Activated B cell treated with CpG ODN at 0.5 μM for 24 hours (primary cell): ENCODE results near the gene GRIP2. TPM values are rescaled to one million over a fixed set of nuclear protein-coding genes. Genes with fewer than 3 reads are reported as not detected.

Experiments used
- ATAC-seq: fragments of 200-7000 bp; cut with Tn5 transposase; one replicate; pipeline ENCODE4 v1.10.0; 2021; ENCODE audit warnings: low read depth, mild to moderate bottlenecking, moderate library complexity
- CTCF ChIA-PET: fragments of 350-600 bp; sonication (Branson Sonifier 250); formaldehyde crosslinking; loops from one replicate; lab custom pipeline; 2021; ENCODE audit warnings: antibody characterized with exemption; lab: Charles Lee
- POLR2A ChIA-PET: fragments of 350-600 bp; sonication (Branson Sonifier 250); formaldehyde crosslinking; loops from one replicate; lab custom pipeline; 2021; ENCODE audit warnings: antibody characterized with exemption; lab: Charles Lee
- DNase-seq: peaks from one replicate; pipeline ENCODE4 v3.0.0; 2022
- H3K27ac Mint-ChIP-seq: one replicate; pipeline ENCODE4 v1.8.0; 2020; ENCODE audit warnings: mixed read lengths
- H3K27me3 Mint-ChIP-seq: one replicate; pipeline ENCODE4 v1.8.0; 2021; ENCODE audit warnings: mixed read lengths
- H3K36me3 Mint-ChIP-seq: one replicate; pipeline ENCODE4 v1.8.0; 2021; ENCODE audit warnings: low read depth, mixed read lengths
- H3K4me1 Mint-ChIP-seq: one replicate; pipeline ENCODE4 v1.8.0; 2021; ENCODE audit warnings: mixed read lengths
- H3K4me3 Mint-ChIP-seq: one replicate; pipeline ENCODE4 v1.8.0; 2020; ENCODE audit warnings: mild to moderate bottlenecking, mixed read lengths
- H3K9me3 Mint-ChIP-seq: one replicate; pipeline ENCODE4 v1.8.0; 2020; ENCODE audit warnings: mixed read lengths
- CTCF ChIP-seq: fragments of 200-600 bp; IDR thresholded peaks from one replicate; pipeline ENCODE4 v1.8.0; 2022; ENCODE audit warnings: antibody characterized with exemption, mild to moderate bottlenecking
- intact Hi-C: fragments of 100-400 bp; cut with micrococcal nuclease; formaldehyde crosslinking; loops from one replicate; pipeline ENCODE4 v1.15.1; 2024
- total RNA-seq: library from RNA; stranded (reverse); gene quantifications from 2 replicates; pipeline ENCODE4 v1.2.3, GENCODE V29; 2022

Gene GRIP2
- total RNA-seq, 1 donor from 2014 or later, result not detected

- peaks cover 24% of the 10 kb centered on the region for H3K27me3 Mint-ChIP-seq
- ChIA-PET POLR2A (no interaction called here), CTCF (no interaction called here)
- H3K36me3 Mint-ChIP-seq, result no peaks in the 10 kb centered on the region
- DNase-seq (no peak), ATAC-seq (no peak)
- H3K9me3 Mint-ChIP-seq, result no peaks in the 10 kb centered on the region
- no peak for TF ChIP-seq CTCF
- no peak overlapping the region for H3K4me3 Mint-ChIP-seq
- intact Hi-C loops, result no loop called here
- H3K27ac Mint-ChIP-seq, result no peak overlapping the region
- no peaks in the 10 kb centered on the region for H3K4me1 Mint-ChIP-seq
These were observed 26.7 kb upstream of the GRIP2 start for GRCh38 chr3:14566812-14567211.

DNA sequence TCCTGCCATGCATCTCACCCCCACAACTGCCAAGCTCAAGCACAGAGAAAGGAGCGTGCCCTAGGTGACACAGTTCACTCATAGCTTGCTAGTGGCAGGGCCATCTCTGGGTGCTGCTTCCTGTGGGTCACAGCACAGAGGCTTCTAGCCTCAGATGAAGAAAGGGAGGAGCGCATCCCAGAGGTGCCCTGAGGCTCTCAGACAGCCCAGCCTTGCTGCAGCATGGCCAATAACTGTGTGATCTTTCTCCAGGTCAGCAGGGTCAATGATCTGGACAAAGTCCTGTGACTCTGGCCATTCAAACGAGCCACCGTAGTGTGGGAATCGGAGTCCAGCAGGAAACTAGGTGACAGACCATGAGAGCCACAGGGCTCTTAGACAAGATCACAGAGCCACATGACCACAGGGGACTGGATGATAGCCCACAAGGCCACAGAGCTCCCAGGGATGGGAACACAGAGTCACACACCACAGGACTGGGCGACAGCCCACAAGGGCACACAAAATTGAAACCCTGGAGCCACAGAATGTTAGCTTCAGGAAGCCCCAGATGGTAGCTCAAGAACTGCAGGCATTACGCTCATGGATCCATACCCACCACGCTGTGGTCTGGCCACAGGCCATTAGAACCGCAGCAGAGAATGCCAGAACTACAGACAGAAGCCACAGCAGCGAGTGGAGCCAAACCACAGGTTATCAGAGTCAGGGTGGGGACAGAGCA lies 25.9 kb upstream of the GRIP2 start:
- ChIA-PET CTCF (no interaction called here), POLR2A (no interaction called here)
- Mint-ChIP-seq H3K9me3 (no peaks in the 10 kb centered on the region), H3K27me3 (peaks cover 30% of the 10 kb centered on the region), H3K27ac (no peak overlapping the region), H3K4me3 (no peak overlapping the region), H3K4me1 (no peaks in the 10 kb centered on the region), H3K36me3 (no peaks in the 10 kb centered on the region)
- DNase-seq (no peak), ATAC-seq (no peak)
- intact Hi-C loops, result no loop called here
- no peak for TF ChIP-seq CTCF

DNA sequence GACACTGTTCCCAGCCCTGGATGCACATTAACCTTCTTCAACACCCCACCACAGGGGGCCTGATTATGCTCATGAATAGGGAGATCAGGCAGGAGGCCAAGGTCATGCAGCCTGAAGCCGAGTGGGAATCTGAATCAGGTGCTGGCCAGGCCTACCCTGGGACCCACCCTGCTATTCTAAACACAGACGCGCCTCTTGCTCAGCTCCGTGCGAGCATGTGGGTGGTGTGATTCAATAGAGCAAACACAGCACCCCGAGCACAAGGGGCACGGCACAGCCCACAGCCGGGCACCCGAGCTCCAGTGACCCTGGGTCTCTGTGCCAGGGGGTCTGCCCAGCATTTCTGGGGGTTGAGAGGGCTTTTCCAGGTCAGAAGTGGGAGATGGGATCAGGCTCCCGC lies 24.6 kb upstream of the GRIP2 start:
- DNase-seq, result no peak
- H3K4me3 Mint-ChIP-seq, result no peak overlapping the region
- CTCF ChIA-PET, result no interaction called here

GRCh38 chr3:14563946-14564539 lies 23.9 kb upstream of the GRIP2 start:
- DNase-seq, result no peak
- no peaks in the 10 kb centered on the region for H3K36me3 Mint-ChIP-seq
- H3K4me3 Mint-ChIP-seq, result no peak overlapping the region
- intact Hi-C loops, result no loop called here
- peaks cover 24% of the 10 kb centered on the region for H3K27me3 Mint-ChIP-seq
- no peaks in the 10 kb centered on the region for H3K9me3 Mint-ChIP-seq
- POLR2A ChIA-PET, result no interaction called here
- ATAC-seq, result no peak
- CTCF ChIA-PET, result no interaction called here
- TF ChIP-seq CTCF, result no peak
- no peak overlapping the region for H3K27ac Mint-ChIP-seq
- H3K4me1 Mint-ChIP-seq, result no peaks in the 10 kb centered on the region

More for the DNA sequence above, 24.6 kb upstream of the GRIP2 start:
- intact Hi-C loops, result no loop called here
- no peak overlapping the region for H3K27ac Mint-ChIP-seq
- POLR2A ChIA-PET, result no interaction called here
- H3K9me3 Mint-ChIP-seq, result no peaks in the 10 kb centered on the region
- H3K27me3 Mint-ChIP-seq, result peaks cover 25% of the 10 kb centered on the region
- no peak for ATAC-seq
- H3K36me3 Mint-ChIP-seq, result no peaks in the 10 kb centered on the region
- no peak for TF ChIP-seq CTCF
- no peaks in the 10 kb centered on the region for H3K4me1 Mint-ChIP-seq

GRCh38 chr3:14562121-14562890 lies 22.2 kb upstream of the GRIP2 start:
- no peaks in the 10 kb centered on the region for H3K36me3 Mint-ChIP-seq
- intact Hi-C loops, result no loop called here
- ATAC-seq, result no peak
- TF ChIP-seq CTCF, result no peak
- DNase-seq, result no peak
- POLR2A ChIA-PET, result no interaction called here
- H3K9me3 Mint-ChIP-seq, result no peaks in the 10 kb centered on the region
- CTCF ChIA-PET, result no interaction called here
- H3K27ac Mint-ChIP-seq, result no peak overlapping the region
- peaks cover 16% of the 10 kb centered on the region for H3K27me3 Mint-ChIP-seq
- H3K4me1 Mint-ChIP-seq, result no peaks in the 10 kb centered on the region
- no peak overlapping the region for H3K4me3 Mint-ChIP-seq
